ENCODE data around the gene CARD19.

GRCh38 chr9:93149361-93149760 lies 53.3 kb downstream of the CARD19 start:
- no peak for TF ChIP-seq CTCF (IDR thresholded peaks at IDR 0.05)
- TF ChIP-seq POLR2A (IDR thresholded peaks at IDR 0.05) = no peak
